Eye (tissue), 1 donor: ENCODE data around the gene TRPV3.
"Not testable (repeated sequence)": the region's sequence is repeated elsewhere in the genome, so short reads cannot be mapped to it uniquely, and the experiment has no call there.

Experiments
- DNase-seq: peaks from one replicate; pipeline ENCODE4 v3.0.0-alpha.2; 2015

The TRPV3 gene

GRCh38 chr17:3469529-3469928 is 88.1 kb downstream of the TRPV3 start:
- no peak for DNase-seq

- DNase-seq: not testable (repeated sequence)
Observed at GRCh38 chr17:3466355-3466754, 91.3 kb downstream of the TRPV3 start.
